ENCODE data around the gene DKK2.

DNA sequence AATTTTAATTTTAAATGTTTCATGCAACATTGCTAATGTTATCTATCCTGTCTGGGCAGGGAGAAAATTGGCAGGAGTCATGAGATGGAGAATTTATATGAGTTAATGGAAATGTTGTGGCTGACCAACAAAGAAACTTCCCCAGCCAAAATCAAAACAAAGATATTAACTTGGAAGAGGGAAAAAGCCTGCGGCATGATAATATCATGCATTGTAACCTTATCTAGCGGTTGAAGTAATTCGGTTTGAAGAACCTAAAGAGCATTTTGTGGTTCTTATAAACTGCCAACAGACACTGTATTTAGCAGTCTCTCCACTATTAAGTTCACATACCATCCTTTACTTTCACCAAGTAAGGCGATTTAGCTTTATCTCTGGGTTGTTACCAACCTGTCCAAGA is 42.3 kb downstream of the DKK2 start:
- TF ChIP-seq POLR2AphosphoS5 (IDR thresholded peaks at IDR 0.05; ENCODE audit: borderline replicate concordance, low read depth, low read length) (no peak), EZH2 (IDR thresholded peaks at IDR 0.05) (no peak)

All from SK-N-MC (cell line).